ENCODE measurements around the gene YRDC. TPM values are rescaled to one million over a fixed set of nuclear protein-coding genes. Genes with fewer than 3 reads are reported as not detected.

YRDC gene
- total and polyA plus RNA-seq, 4 experiments from 2014 or later: 13.8 to 28.6 (median 17.7) TPM

- Histone ChIP-seq H3K4me3 (ENCODE audit: low read length in 2 of 2) (no peak overlapping the region), H3K4me1 (ENCODE audit: insufficient read depth, low read length) (peaks cover 13% of the 10 kb centered on the region), H3K9me3 (ENCODE audit: control insufficient read depth in 1 of 2, low read length in 2 of 2) (no peaks in the 10 kb centered on the region), H3K36me3 (ENCODE audit: insufficient read depth, low read length) (no peaks in the 10 kb centered on the region), H3K27me3 (ENCODE audit: insufficient read depth, low read length) (no peaks in the 10 kb centered on the region), H3K27ac (ENCODE audit: low read depth, low read length) (no peak overlapping the region)
- Mint-ChIP-seq H3K36me3 (peaks cover 7 to 10% of the 10 kb centered on the region in 2 donors), H3K27ac (peak overlapping the region in 1 of 7 donors; percentile 73), H3K4me1 (peaks cover 2 to 25% (median 13%) of the 10 kb centered on the region in 4 donors), H3K9me3 (no peaks in the 10 kb centered on the region), H3K4me3 (peak overlapping the region; percentile 65 to 88 (median 77)), H3K27me3 (peaks cover 12 to 32% of the 10 kb centered on the region in 2 donors)
- no peak for DNase-seq
- POLR2A ChIA-PET (ENCODE audit: partially characterized antibody): no interaction called here
- intact Hi-C loops (cut with micrococcal nuclease): no loop called here
- CTCF ChIA-PET (ENCODE audit: partially characterized antibody): no interaction called here
Observed at GRCh38 chr1:37794372-37795339, 13.4 kb downstream of the YRDC start.

- Histone ChIP-seq H3K27me3 (ENCODE audit: insufficient read depth, low read length) (no peaks in the 10 kb centered on the region), H3K4me1 (ENCODE audit: insufficient read depth, low read length) (peaks cover 13% of the 10 kb centered on the region), H3K9me3 (ENCODE audit: control insufficient read depth in 1 of 2, low read length in 2 of 2) (no peaks in the 10 kb centered on the region), H3K27ac (ENCODE audit: low read depth, low read length) (no peak within 1 kb of the TSS), H3K36me3 (ENCODE audit: insufficient read depth, low read length) (no peaks in the 10 kb centered on the region), H3K4me3 (ENCODE audit: low read length in 2 of 2) (no peak within 1 kb of the TSS)
- DNase-seq: peak in 4 of 5 donors; percentile 8 to 36 (median 19)
- peaks cover 2 to 25% (median 13%) of the 10 kb centered on the region in 4 donors for H3K4me1 Mint-ChIP-seq
- intact Hi-C loops (cut with micrococcal nuclease): no loop called here
- H3K4me3 Mint-ChIP-seq: peak within 1 kb of the TSS; percentile 65 to 85 (median 75)
- H3K27ac Mint-ChIP-seq: peak within 1 kb of the TSS in 1 of 7 donors; percentile 73
- ChIA-PET CTCF (ENCODE audit: partially characterized antibody) (no interaction called here), POLR2A (ENCODE audit: partially characterized antibody) (no interaction called here)
- peaks cover 12 to 32% of the 10 kb centered on the region in 2 donors for H3K27me3 Mint-ChIP-seq
- H3K9me3 Mint-ChIP-seq: no peaks in the 10 kb centered on the region
- H3K36me3 Mint-ChIP-seq: peaks cover under 1 to 5% of the 10 kb centered on the region in 2 donors
Observed at GRCh38 chr1:37793773-37794371, 14.1 kb downstream of the YRDC start, which contains the start of gene MANEAL. Gene MANEAL (plus strand): TSS chr1:37793847. CDS start chr1:37794183, 336 bp downstream.

GRCh38 chr1:37792943-37793686 is 14.9 kb downstream of the YRDC start:
- H3K4me3 Mint-ChIP-seq: peak overlapping the region; percentile 45 to 78 (median 65)
- H3K9me3 Mint-ChIP-seq: no peaks in the 10 kb centered on the region
- H3K27me3 Mint-ChIP-seq: peaks cover 14 to 37% of the 10 kb centered on the region in 2 donors
- Histone ChIP-seq H3K4me1 (ENCODE audit: insufficient read depth, low read length) (peaks cover 13% of the 10 kb centered on the region), H3K9me3 (ENCODE audit: control insufficient read depth in 1 of 2, low read length in 2 of 2) (no peaks in the 10 kb centered on the region), H3K27ac (ENCODE audit: low read depth, low read length) (no peak overlapping the region), H3K4me3 (ENCODE audit: low read length in 2 of 2) (no peak overlapping the region), H3K27me3 (ENCODE audit: insufficient read depth, low read length) (peaks cover 4% of the 10 kb centered on the region), H3K36me3 (ENCODE audit: insufficient read depth, low read length) (no peaks in the 10 kb centered on the region)
- no peak overlapping the region for H3K27ac Mint-ChIP-seq
- H3K4me1 Mint-ChIP-seq: peaks cover 2 to 25% (median 13%) of the 10 kb centered on the region in 4 donors
- peaks cover 0 to 2% of the 10 kb centered on the region in 2 donors for H3K36me3 Mint-ChIP-seq
- ChIA-PET POLR2A (ENCODE audit: partially characterized antibody) (no interaction called here), CTCF (ENCODE audit: partially characterized antibody) (no interaction called here)
- intact Hi-C loops (cut with micrococcal nuclease): no loop called here
- no peak for DNase-seq

GRCh38 chr1:37782491-37782890 is 25.5 kb downstream of the YRDC start:
- Histone ChIP-seq H3K27ac (ENCODE audit: low read depth, low read length) (no peak overlapping the region), H3K27me3 (ENCODE audit: insufficient read depth, low read length) (peaks cover 3% of the 10 kb centered on the region), H3K36me3 (ENCODE audit: insufficient read depth, low read length) (no peaks in the 10 kb centered on the region), H3K9me3 (ENCODE audit: control insufficient read depth in 1 of 2, low read length in 2 of 2) (no peaks in the 10 kb centered on the region), H3K4me1 (ENCODE audit: insufficient read depth, low read length) (no peaks in the 10 kb centered on the region), H3K4me3 (ENCODE audit: low read length in 2 of 2) (no peak overlapping the region)
- Mint-ChIP-seq H3K27me3 (peaks cover 12 to 19% of the 10 kb centered on the region in 2 donors), H3K9me3 (no peaks in the 10 kb centered on the region), H3K36me3 (no peaks in the 10 kb centered on the region), H3K4me3 (no peak overlapping the region), H3K4me1 (no peaks in the 10 kb centered on the region), H3K27ac (no peak overlapping the region)
- no peak for DNase-seq
- ChIA-PET CTCF (ENCODE audit: partially characterized antibody) (no interaction called here), POLR2A (ENCODE audit: partially characterized antibody) (no interaction called here)
- intact Hi-C loops (cut with micrococcal nuclease): no loop called here

- ChIA-PET CTCF (ENCODE audit: partially characterized antibody) (no interaction called here), POLR2A (ENCODE audit: partially characterized antibody) (no interaction called here)
- no peak overlapping the region for H3K27ac ChIP-seq (ENCODE audit: low read depth, low read length)
- intact Hi-C loops (cut with micrococcal nuclease): no loop called here
- H3K27me3 Mint-ChIP-seq: peaks cover 8% of the 10 kb centered on the region in 2 donors
- H3K27me3 ChIP-seq (ENCODE audit: insufficient read depth, low read length): peaks cover 3% of the 10 kb centered on the region
- H3K27ac Mint-ChIP-seq: no peak overlapping the region
- no peaks in the 10 kb centered on the region for H3K4me1 ChIP-seq (ENCODE audit: insufficient read depth, low read length)
- no peak for DNase-seq
- no peak overlapping the region for H3K4me3 Mint-ChIP-seq
- peaks cover 0 to 4% (median 0%) of the 10 kb centered on the region in 8 donors for H3K9me3 Mint-ChIP-seq
- no peaks in the 10 kb centered on the region for H3K36me3 Mint-ChIP-seq
- H3K4me1 Mint-ChIP-seq: no peaks in the 10 kb centered on the region
- no peak overlapping the region for H3K4me3 ChIP-seq (ENCODE audit: low read length in 2 of 2)
- no peaks in the 10 kb centered on the region for H3K36me3 ChIP-seq (ENCODE audit: insufficient read depth, low read length)
- no peaks in the 10 kb centered on the region for H3K9me3 ChIP-seq (ENCODE audit: control insufficient read depth in 1 of 2, low read length in 2 of 2)
Observed at GRCh38 chr1:37778654-37779053, 29.4 kb downstream of the YRDC start.

- no peak overlapping the region for H3K4me3 Mint-ChIP-seq
- no peak overlapping the region for H3K27ac Mint-ChIP-seq
- peaks cover 0 to 8% (median 0%) of the 10 kb centered on the region in 8 donors for H3K9me3 Mint-ChIP-seq
- peaks cover 9% of the 10 kb centered on the region in 2 donors for H3K27me3 Mint-ChIP-seq
- DNase-seq: no peak
- H3K27ac ChIP-seq (ENCODE audit: low read depth, low read length): no peak overlapping the region
- H3K4me1 Mint-ChIP-seq: no peaks in the 10 kb centered on the region
- no peaks in the 10 kb centered on the region for H3K36me3 ChIP-seq (ENCODE audit: insufficient read depth, low read length)
- H3K4me3 ChIP-seq (ENCODE audit: low read length in 2 of 2): no peak overlapping the region
- intact Hi-C loops (cut with micrococcal nuclease): no loop called here
- H3K9me3 ChIP-seq (ENCODE audit: control insufficient read depth in 1 of 2, low read length in 2 of 2): no peaks in the 10 kb centered on the region
- POLR2A ChIA-PET (ENCODE audit: partially characterized antibody): no interaction called here
- CTCF ChIA-PET (ENCODE audit: partially characterized antibody): no interaction called here
- no peaks in the 10 kb centered on the region for H3K36me3 Mint-ChIP-seq
- H3K4me1 ChIP-seq (ENCODE audit: insufficient read depth, low read length): no peaks in the 10 kb centered on the region
- no peaks in the 10 kb centered on the region for H3K27me3 ChIP-seq (ENCODE audit: insufficient read depth, low read length)
Observed at GRCh38 chr1:37776946-37777516, 31.0 kb downstream of the YRDC start.
